HPDE6-E6E7 (cell line): Measurements from ENCODE around the gene AMBN.

Experiments used
- DNase-seq: peaks from one replicate; pipeline ENCODE4 v3.0.0; 2011; ENCODE audit warnings: missing footprints; ENCODE audit errors: extremely low spot score

Gene AMBN

DNA sequence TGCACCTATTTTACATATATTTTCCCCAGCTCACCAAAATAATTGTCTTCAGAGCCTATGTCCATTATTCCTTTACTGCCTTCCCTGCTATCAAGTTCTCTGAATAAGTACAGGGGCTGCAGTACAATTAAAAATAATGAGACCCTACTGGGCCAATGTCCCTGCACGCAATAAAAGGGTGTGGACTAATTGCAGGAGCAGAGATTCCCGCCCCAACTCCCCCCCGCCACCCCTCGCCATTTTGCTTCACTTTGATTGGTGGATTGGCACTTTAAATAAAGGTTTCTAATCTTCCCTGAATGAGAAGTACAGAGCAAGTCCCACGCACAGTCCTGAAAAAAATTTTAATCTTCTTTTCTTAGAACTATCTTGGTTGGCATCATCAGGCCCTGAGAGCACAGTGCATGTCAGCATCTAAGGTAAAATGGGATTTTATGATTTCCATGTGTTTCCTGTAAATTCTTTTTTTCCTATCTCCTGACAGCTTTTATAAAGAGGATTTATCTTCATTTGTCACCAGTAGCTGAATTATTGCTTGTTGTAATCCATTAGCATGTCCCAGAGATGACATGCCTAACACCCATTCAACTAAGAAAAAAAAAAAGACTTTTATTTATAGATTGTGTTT, at the start of gene AMBN:
Gene AMBN, plus strand, starts transcription at position 302 of the 628 bp plus-strand sequence. Its CDS starts 103 bp downstream, at position 405.
- no peak for DNase-seq

- no peak for DNase-seq
These were observed 47.7 kb upstream of the AMBN start for GRCh38 chr4:70544279-70544868.

DNA sequence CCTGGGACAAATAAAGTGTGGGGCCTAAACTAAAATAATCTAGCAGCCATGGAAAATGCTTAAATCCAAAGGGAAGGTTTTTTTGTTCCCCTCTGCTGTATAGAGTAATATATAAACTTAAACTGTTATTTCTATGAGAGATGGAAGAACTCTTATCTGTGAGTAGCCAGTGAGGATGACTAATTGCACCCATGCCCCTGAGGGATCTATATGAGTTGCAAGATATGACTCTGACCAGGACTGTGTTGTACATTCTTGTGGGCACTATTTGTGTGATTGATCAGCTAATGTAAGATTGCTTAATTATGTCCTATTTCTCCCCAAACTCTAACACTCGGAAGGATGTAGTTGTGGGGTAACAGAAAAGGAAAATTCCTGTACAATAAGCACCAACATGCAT, 35.2 kb upstream of the AMBN start:
- no peak for DNase-seq

DNA sequence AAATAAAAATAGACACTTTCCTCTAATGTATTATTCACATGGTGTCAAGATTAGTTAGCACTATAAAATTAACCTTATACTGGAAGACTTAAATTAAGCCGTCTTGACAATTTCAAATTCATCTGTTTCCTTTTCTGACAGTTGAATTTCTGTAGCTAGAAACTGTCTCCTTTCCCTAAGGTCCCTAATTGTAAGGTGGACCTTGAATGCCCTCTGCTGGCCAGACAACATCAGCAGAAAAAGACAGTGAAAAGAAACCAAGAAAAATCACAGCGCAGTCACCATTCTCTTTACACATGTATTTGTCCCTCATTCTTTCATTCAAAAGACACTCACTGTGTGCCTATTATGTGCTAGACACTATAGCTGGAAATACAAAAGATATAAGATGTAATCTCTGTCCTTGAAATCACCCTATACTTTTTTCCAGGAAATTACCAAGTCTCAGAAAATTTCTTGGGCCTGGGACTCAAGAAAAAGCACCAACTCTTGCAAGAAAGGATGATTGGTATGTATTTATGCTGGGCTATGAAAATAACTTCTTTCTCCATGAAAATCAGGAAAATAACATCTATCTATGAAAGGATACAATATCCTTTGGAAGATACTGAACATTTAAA, 32.7 kb upstream of the AMBN start:
- peak; percentile 39 for DNase-seq

- DNase-seq = no peak
These were observed 32.1 kb upstream of the AMBN start for GRCh38 chr4:70559924-70560323.

GRCh38 chr4:70564033-70564432, 28.0 kb upstream of the AMBN start:
- DNase-seq = no peak

GRCh38 chr4:70570796-70571195, 21.3 kb upstream of the AMBN start:
- DNase-seq = no peak

- no peak for DNase-seq
These were observed 20.3 kb upstream of the AMBN start for GRCh38 chr4:70571772-70572171.

DNA sequence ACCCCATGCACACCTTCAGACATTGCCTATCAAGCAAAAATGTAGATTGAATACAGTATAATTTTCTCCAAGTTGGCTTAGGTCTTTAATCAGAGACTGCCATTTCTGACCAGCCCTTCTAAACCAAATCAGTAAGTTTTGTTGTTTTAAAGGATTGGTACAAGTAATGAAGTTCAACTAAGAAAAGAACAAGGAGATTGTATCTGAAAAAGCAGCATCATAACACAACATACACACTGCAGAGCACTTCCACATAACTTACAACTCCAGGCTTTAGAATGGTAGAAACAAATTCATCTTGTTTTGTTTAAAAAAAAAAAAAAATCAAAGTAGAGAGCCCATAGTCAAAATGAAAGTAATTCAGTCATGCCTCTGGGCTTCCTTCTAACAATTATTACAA, 16.1 kb upstream of the AMBN start:
- DNase-seq = no peak

- DNase-seq = no peak
These were observed 14.7 kb upstream of the AMBN start for GRCh38 chr4:70577220-70577927.

DNA sequence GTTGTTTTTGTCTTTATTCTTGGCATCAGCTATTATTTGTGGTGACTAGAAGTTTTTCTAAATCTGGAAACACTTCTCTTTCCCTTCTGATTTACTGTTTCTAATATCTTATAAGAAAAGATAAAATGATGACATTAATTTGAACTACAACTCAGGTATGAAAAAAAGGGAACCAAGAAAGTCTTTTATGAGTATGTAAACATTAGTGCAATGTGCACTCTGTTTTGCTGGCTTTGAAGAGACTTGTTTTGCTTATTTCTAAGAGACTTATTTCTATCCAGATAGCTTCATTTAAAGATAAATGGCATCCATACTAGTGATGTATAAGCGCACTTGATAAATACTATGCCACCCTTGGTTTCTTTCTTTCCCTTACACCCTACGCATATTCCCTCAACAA, 10.1 kb upstream of the AMBN start:
- no peak for DNase-seq

- DNase-seq = peak; percentile 42
These were observed 7.9 kb upstream of the AMBN start for GRCh38 chr4:70583952-70584834.

DNA sequence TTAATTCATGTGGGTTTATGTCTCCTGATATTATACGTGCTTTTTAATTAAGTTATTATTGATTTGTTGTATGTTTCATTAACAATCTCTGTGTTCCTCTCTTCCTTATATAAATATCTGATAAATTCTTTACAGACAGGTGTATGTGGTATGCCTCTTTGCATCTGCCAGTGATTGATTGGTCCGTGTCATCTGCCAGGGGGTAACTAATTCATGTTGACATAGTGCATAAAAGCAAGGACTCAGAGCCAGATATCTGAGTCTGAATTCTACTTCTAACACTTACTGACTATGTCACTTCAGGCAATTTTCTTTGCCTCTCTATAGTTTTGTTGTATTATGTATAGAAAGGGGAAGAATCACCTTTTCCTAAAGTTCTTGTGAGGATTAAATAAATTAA, 5.2 kb upstream of the AMBN start:
- no peak for DNase-seq

GRCh38 chr4:70589785-70590184, 2.3 kb upstream of the AMBN start:
- DNase-seq = no peak

GRCh38 chr4:70594196-70594595, 2.1 kb downstream of the AMBN start:
- DNase-seq = no peak

GRCh38 chr4:70600305-70600704, 8.2 kb downstream of the AMBN start:
- no peak for DNase-seq

DNA sequence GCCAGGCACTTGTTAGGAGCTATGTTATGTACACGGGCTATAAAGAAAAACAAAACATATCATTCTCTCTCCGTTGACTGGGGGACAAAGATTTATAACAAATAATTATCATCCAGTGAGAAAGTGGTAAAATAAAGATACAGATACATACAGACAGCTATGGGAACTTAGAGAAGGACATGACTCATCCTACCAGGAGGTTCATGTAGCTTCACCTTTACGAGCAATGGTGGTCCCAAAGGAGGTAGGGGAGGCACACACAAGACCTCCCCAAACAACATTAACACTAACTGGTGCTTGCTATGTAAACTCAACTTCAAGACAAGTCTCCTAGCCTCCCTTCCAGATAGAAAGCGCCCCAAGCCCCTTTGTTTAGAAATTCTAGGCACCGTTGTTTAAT, 8.9 kb downstream of the AMBN start:
- no peak for DNase-seq

- DNase-seq = peak; percentile 38
These were observed 9.5 kb downstream of the AMBN start for GRCh38 chr4:70601422-70602039.

- no peak for DNase-seq
These were observed 11.8 kb downstream of the AMBN start for GRCh38 chr4:70603856-70604255.

- DNase-seq = no peak
These were observed 14.4 kb downstream of the AMBN start for GRCh38 chr4:70606459-70606858.

DNA sequence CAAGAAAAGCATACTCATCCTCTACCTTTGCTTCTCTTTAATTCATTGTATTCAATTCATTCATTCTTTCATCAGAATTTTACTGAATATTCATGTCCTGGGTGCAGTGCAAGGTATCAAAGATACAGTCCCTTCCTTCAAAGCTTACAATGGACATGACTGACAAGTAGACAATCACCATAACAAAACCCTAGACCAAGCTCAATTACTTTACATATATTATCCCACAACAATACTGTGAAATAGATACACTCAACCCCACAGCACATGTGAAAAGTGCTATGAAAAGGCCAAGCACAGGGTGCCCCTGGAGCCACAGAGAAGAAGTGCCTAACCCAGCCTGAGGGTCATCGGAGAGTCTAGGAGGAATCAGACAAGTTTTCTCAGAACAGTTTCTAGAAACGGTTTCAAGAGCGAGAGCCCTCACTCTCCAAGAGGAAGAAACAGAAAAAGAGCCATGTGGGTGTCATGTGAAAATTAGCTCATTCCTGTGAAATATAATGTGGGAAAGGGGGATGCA, 15.3 kb downstream of the AMBN start:
- no peak for DNase-seq
